GM12892 (cell line): ENCODE results near the gene NOTCH2.
"Not testable (repeated sequence)": the region's sequence is repeated elsewhere in the genome, so short reads cannot be mapped to it uniquely, and the experiment has no call there.

Source experiments
- POLR2A ChIP-seq: IDR thresholded peaks from 2 replicates; pipeline ENCODE4 v1.6.1; 2011; ENCODE audit warnings: low read depth, low read length, control low read depth
- POLR2AphosphoS5 ChIP-seq: IDR thresholded peaks from 2 replicates; pipeline ENCODE4 v1.6.1; 2011; ENCODE audit warnings: low read depth, low read length, control low read depth
- TAF1 ChIP-seq: IDR thresholded peaks from 2 replicates; pipeline ENCODE4 v1.6.1; 2011; ENCODE audit warnings: low read depth, mild to moderate bottlenecking, control low read depth, low read length, borderline replicate concordance

DNA sequence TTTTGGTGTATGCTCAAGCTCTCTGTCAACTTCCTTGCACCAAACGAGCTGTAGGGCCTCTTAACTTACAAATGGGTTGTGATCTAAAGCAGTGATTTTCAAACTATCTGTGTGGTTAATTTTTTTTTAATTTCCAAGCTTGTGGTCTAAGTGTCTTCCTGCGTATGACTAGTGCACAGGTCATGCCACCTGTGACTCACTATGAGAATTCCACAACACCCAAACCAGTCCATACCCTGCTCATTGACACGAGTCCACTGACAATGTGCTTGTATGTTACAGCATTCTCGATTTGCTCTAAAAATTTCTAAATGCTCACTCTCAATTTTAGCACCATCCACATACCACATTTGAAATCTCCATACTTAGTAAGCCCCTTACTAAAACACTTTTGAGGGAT lies 18.5 kb upstream of the NOTCH2 start:
- not testable (repeated sequence) for TF ChIP-seq POLR2AphosphoS5, POLR2A, TAF1
